Neural cell (in vitro differentiated cells): ENCODE data around the gene TIAL1.

ENCODE experiments used
- EP300 ChIP-seq: fragments of 450-650 bp; conservative IDR thresholded peaks from 2 replicates; pipeline ENCODE4 v1.6.1; 2014; ENCODE audit warnings: antibody characterized with exemption, mild to moderate bottlenecking, moderate library complexity; ENCODE audit not compliant: poor library complexity, severe bottlenecking
- EZH2 ChIP-seq: fragments of 200-600, 300-800 bp; shearing (Covaris generic), sonication (generic); IDR thresholded peaks from 2 replicates; pipeline ENCODE4 v1.6.1; 2014; ENCODE audit warnings: antibody characterized with exemption, low read length, borderline replicate concordance, mild to moderate bottlenecking; ENCODE audit not compliant: insufficient read depth, poor library complexity, severe bottlenecking
- POLR2AphosphoS5 ChIP-seq: IDR thresholded peaks from 2 replicates; pipeline ENCODE4 v1.6.1; 2012
- TAF1 ChIP-seq: IDR thresholded peaks from 2 replicates; pipeline ENCODE4 v1.6.1; 2012; ENCODE audit warnings: low read depth
- TF ChIP-seq, protein P1 (sequence below): fragments of 450-650 bp; IDR thresholded peaks from 2 replicates; pipeline ENCODE4 v1.5.1; 2014; ENCODE audit warnings: antibody characterized with exemption, mild to moderate bottlenecking, moderate library complexity; ENCODE audit not compliant: poor library complexity, severe bottlenecking

DNA sequence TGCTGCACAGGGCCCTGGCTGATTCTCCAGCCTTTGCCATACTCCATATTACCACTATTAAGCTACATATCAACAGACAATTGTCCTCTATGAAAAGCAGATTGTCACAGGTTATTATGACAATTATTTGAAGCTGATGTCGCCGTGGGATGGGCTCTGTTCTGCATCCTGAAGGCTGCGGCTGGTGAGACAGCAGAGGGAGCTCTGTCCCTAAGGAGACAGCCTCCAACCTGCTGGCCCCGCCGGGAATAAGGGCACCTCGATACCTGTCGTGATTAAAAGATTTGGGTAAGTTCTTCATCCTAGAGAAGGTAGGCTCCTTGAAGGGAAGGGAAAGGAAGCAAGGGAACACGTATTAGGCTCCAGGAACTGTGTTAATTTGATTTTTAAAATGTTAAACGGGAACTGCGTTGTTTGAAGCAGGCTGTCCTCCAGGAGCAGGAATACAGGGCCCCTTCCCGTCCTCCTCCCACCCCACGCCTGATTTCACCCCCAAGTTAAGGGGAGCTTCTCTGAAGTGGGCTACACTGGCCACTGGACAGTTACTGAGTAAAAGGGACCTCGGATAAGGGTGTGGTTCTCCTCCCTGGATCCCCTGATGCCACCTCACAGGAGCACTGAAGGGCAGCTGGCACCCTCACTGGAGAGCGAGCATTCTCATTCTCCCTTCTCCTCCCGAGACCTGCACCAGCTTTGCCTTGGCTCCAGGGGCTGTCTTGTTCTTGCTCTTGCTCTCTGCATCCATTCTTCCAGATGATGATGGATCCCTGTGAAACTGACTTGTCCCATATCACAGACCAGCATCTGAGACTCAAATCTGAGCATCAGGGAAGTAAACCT lies 11.8 kb upstream of the TIAL1 start:
- TF ChIP-seq POLR2AphosphoS5, result no peak
- TF ChIP-seq EP300, result no peak
- TF ChIP-seq TAF1, result no peak
- TF ChIP-seq, protein P1, sequence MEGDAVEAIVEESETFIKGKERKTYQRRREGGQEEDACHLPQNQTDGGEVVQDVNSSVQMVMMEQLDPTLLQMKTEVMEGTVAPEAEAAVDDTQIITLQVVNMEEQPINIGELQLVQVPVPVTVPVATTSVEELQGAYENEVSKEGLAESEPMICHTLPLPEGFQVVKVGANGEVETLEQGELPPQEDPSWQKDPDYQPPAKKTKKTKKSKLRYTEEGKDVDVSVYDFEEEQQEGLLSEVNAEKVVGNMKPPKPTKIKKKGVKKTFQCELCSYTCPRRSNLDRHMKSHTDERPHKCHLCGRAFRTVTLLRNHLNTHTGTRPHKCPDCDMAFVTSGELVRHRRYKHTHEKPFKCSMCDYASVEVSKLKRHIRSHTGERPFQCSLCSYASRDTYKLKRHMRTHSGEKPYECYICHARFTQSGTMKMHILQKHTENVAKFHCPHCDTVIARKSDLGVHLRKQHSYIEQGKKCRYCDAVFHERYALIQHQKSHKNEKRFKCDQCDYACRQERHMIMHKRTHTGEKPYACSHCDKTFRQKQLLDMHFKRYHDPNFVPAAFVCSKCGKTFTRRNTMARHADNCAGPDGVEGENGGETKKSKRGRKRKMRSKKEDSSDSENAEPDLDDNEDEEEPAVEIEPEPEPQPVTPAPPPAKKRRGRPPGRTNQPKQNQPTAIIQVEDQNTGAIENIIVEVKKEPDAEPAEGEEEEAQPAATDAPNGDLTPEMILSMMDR, result peak; percentile 53
- no peak for TF ChIP-seq EZH2
